ENCODE results near the gene ELAVL1. TPM values are rescaled to one million over a fixed set of nuclear protein-coding genes. Genes with fewer than 3 reads are reported as not detected.

The ELAVL1 gene
- total RNA-seq, 1 experiment from 2014 or later, result 58.1 TPM

DNA sequence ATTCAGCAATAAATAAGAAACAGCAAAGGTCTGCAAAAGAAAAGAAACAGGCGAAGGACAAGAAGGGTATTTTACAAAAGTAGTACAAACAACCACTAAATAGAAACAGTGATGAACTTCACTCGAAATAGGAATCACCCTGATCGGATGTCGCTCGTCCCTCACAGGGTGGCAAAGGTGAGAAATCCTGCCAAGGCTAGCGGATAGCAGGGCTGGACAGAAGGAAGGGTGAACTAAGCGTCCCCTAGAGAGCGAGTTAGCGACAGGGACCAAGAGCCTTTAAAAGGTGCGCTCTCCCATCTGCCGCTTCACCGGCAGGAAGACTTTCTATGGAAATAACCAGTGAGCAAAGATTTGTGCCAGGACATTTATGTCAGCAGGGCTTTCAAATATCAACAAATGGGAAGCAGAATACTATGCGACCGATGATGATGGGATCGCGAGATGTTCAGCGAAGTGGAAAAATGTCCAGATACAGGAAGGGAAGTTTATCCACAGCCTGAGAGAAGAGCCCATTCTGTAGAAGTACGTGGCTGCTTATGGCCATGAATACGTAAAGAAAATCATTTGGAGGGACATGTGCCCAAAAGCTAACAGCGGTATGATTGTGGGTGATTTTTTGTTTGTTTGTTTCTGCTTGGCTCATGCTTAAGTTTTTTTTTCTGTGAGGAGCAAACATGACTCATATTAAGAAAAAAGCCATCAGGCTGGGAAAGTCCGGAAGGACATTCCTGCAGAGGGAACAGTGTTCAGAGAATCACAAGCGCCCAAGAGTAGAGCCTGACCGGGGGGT lies 18.9 kb downstream of the ELAVL1 start:
- no TSS peak for BruUV-seq (replicated peaks)
- TF ChIP-seq, protein P1, sequence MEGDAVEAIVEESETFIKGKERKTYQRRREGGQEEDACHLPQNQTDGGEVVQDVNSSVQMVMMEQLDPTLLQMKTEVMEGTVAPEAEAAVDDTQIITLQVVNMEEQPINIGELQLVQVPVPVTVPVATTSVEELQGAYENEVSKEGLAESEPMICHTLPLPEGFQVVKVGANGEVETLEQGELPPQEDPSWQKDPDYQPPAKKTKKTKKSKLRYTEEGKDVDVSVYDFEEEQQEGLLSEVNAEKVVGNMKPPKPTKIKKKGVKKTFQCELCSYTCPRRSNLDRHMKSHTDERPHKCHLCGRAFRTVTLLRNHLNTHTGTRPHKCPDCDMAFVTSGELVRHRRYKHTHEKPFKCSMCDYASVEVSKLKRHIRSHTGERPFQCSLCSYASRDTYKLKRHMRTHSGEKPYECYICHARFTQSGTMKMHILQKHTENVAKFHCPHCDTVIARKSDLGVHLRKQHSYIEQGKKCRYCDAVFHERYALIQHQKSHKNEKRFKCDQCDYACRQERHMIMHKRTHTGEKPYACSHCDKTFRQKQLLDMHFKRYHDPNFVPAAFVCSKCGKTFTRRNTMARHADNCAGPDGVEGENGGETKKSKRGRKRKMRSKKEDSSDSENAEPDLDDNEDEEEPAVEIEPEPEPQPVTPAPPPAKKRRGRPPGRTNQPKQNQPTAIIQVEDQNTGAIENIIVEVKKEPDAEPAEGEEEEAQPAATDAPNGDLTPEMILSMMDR (IDR thresholded peaks at IDR 0.05; ENCODE audit: unreplicated experiment), result no peak
- H3K27ac Mint-ChIP-seq (ENCODE audit: low read depth, unreplicated experiment), result peak overlapping the region; percentile 95
- POLR2A ChIA-PET, result interaction anchor here (0.6 to 3.7 kb wide), 4 partner anchors 14 to 499 kb away, joined by 3 to 15 read pairs (median 4); no protein-coding TSS in a partner anchor
- no peaks in the 10 kb centered on the region for H3K27me3 Mint-ChIP-seq (ENCODE audit: insufficient read depth, unreplicated experiment)
- CTCF ChIA-PET, result interaction anchor here (0.8 to 4.6 kb wide), 3 partner anchors 14 to 42 kb away, joined by 5 to 80 read pairs (median 8); no protein-coding TSS in a partner anchor
- intact Hi-C loops (cut with micrococcal nuclease), result loop anchor here (5.0 kb wide), 1 partner anchor 44 kb away; the partner anchor contains the start of gene TIMM44
- H3K4me3 Mint-ChIP-seq (ENCODE audit: unreplicated experiment), result peak overlapping the region; percentile 50
- H3K9me3 Mint-ChIP-seq (ENCODE audit: unreplicated experiment), result no peaks in the 10 kb centered on the region
- peaks cover 48% of the 10 kb centered on the region for H3K4me1 Mint-ChIP-seq (ENCODE audit: insufficient read depth, unreplicated experiment)
- H3K36me3 Mint-ChIP-seq (ENCODE audit: insufficient read depth, unreplicated experiment), result peaks cover 65% of the 10 kb centered on the region
- DNase-seq (ENCODE audit: unreplicated experiment), result peak; percentile 71

- ChIA-PET CTCF (interaction anchor here (0.6 to 2.1 kb wide), 4 partner anchors 12 to 42 kb away, joined by 3 to 9 read pairs (median 6); partner anchors contain the start of gene TIMM44), POLR2A (no interaction called here)
- intact Hi-C loops (cut with micrococcal nuclease), result loop anchor here (5.0 kb wide), 1 partner anchor 43 kb away; the partner anchor contains the start of gene TIMM44
- H3K4me3 Mint-ChIP-seq (ENCODE audit: unreplicated experiment), result no peak overlapping the region
- peaks cover 48% of the 10 kb centered on the region for H3K4me1 Mint-ChIP-seq (ENCODE audit: insufficient read depth, unreplicated experiment)
- H3K27ac Mint-ChIP-seq (ENCODE audit: low read depth, unreplicated experiment), result no peak overlapping the region
- no peak for DNase-seq (ENCODE audit: unreplicated experiment)
- no peaks in the 10 kb centered on the region for H3K9me3 Mint-ChIP-seq (ENCODE audit: unreplicated experiment)
- H3K27me3 Mint-ChIP-seq (ENCODE audit: insufficient read depth, unreplicated experiment), result no peaks in the 10 kb centered on the region
- H3K36me3 Mint-ChIP-seq (ENCODE audit: insufficient read depth, unreplicated experiment), result peaks cover 60% of the 10 kb centered on the region
- no TSS peak for BruUV-seq (replicated peaks)
- TF ChIP-seq, protein P1 (IDR thresholded peaks at IDR 0.05; ENCODE audit: unreplicated experiment), result no peak
Observed at GRCh38 chr19:7985481-7985911, 19.9 kb downstream of the ELAVL1 start.

DNA sequence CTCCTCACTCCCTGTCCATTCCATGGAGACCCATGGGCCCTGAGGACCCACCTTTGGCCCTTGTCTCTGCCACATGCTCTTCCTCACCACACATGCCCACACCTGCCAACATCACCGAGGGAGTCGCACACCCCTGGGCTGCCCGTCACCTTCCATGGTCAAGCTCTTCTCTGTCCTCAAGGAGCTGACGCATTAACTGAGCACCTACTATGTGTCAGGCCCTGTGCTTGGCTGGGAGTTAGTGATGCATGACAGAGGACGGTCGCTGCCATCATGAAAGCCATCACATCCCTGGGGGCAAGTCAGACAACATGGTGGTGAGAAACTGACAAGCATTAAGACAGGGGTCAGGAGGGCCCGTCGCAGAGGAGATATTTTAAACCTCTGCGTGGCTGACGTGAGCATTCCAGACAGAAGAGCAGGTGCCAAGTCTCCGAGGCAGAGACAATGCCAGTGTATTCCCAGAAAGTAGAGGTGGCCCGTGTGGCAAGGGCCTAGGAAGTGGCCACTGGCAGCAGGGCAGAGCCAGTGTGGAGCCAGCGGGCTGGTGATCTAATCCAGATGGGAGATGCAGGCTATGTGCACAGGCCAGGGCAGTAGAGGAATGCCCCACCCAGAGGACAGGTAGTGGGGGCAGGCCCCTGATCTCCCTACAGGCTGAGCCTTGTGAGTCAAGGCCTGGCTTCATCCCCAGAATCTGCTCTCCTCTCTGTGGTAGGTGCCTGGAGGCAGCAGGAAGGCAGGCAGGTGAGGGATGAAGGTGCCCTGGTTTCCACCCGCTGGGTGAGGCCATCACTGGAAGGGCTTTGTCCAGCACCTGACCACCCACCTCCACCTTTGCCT lies 21.2 kb downstream of the ELAVL1 start:
- peak overlapping the region; percentile 87 for H3K27ac Mint-ChIP-seq (ENCODE audit: low read depth, unreplicated experiment)
- intact Hi-C loops (cut with micrococcal nuclease), result no loop called here
- peaks cover 42% of the 10 kb centered on the region for H3K4me1 Mint-ChIP-seq (ENCODE audit: insufficient read depth, unreplicated experiment)
- TF ChIP-seq, protein P1 (IDR thresholded peaks at IDR 0.05; ENCODE audit: unreplicated experiment), result no peak
- no peaks in the 10 kb centered on the region for H3K9me3 Mint-ChIP-seq (ENCODE audit: unreplicated experiment)
- peaks cover 52% of the 10 kb centered on the region for H3K36me3 Mint-ChIP-seq (ENCODE audit: insufficient read depth, unreplicated experiment)
- H3K4me3 Mint-ChIP-seq (ENCODE audit: unreplicated experiment), result no peak overlapping the region
- no TSS peak for BruUV-seq (replicated peaks)
- ChIA-PET POLR2A (interaction anchor here (0.5 kb wide), 1 partner anchor 22 kb away, joined by 3 read pairs; no protein-coding TSS in a partner anchor), CTCF (interaction anchor here (2.1 kb wide), 2 partner anchors 14 to 40 kb away, joined by 8 to 9 read pairs; partner anchors contain the start of gene TIMM44)
- DNase-seq (ENCODE audit: unreplicated experiment), result peak; percentile 51
- H3K27me3 Mint-ChIP-seq (ENCODE audit: insufficient read depth, unreplicated experiment), result no peaks in the 10 kb centered on the region

Data from MCF 10A (cell line).